Activated CD4-positive, alpha-beta T cell treated with anti-CD3 and anti-CD28 coated beads for 24 hours (primary cell): Measurements from ENCODE around the gene EEF1B2.
"Not testable (repeated sequence)": the region's sequence is repeated elsewhere in the genome, so short reads cannot be mapped to it uniquely, and the experiment has no call there.

ENCODE experiments used
- DNase-seq, 2 donors: peaks; one replicate each; pipeline ENCODE4 v3.0.0-alpha.2; 2020; ENCODE audit warnings: low read depth in 2 of 2

EEF1B2 gene

DNA sequence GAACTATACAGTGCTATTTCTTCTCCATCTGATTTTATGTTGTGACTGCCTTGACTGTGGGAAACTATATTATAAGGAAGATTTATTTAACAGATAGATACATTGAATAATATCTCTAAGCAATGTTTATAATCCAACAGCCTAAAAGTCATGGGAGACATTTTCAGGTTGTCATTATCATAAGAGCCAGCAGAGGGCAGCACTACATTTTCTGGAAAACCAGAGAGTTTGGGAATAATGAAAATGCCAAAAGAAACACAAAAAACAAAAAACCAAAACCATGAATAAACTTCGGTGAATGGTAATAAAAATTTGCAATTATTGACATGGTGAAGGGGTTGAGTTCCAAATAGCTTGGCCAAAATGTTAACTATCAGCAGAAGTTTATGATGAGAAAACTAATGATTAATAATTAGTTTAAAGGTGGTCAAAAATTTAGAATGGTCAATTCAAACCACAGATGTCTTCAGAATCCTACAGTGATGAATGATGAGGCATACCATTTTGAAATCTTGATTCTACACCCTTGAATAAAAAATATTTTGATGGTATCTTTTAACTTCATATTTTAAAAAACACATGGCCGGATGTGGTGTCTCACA lies 4.7 kb downstream of the EEF1B2 start:
- DNase-seq = peak in 1 of 2 donors; percentile 22

- not testable (repeated sequence) for DNase-seq
Measured at GRCh38 chr2:206168230-206168629, 8.5 kb downstream of the EEF1B2 start.

DNA sequence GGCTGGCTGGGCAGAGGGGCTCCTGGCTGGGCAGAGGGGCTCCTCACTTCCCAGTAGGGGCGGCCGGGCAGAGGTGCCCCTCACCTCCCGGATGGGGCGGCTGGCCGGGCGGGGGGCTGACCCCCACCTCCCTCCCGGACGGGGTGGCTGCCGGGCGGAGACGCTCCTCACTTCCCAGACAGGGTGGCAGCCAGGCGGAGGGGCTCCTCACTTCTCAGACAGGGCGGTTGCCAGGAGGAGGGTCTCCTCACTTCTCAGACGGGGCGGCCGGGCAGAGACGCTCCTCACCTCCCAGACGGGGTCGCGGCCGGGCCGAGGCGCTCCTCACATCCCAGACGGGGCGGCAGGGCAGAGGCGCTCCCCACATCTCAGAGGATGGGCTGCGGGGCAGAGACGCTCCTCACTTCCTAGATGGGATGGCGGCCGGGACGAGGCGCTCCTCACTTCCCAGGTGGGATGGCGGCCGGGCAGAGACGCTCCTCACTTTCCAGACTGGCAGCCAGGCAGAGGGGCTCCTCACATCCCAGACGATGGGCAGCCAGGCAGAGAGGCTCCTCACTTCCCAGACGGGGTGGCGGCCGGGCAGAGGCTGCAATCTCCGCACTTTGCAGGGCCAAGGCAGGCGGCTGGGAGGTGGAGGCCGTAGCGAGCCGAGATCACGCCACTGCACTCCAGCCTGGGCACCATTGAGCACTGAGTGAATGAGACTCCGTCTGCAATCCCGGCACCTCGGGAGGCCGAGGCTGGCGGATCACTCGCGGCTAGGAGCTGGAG lies 12.1 kb downstream of the EEF1B2 start:
- not testable (repeated sequence) for DNase-seq

- DNase-seq = no peak
Measured at GRCh38 chr2:206173147-206173546, 13.5 kb downstream of the EEF1B2 start.

DNA sequence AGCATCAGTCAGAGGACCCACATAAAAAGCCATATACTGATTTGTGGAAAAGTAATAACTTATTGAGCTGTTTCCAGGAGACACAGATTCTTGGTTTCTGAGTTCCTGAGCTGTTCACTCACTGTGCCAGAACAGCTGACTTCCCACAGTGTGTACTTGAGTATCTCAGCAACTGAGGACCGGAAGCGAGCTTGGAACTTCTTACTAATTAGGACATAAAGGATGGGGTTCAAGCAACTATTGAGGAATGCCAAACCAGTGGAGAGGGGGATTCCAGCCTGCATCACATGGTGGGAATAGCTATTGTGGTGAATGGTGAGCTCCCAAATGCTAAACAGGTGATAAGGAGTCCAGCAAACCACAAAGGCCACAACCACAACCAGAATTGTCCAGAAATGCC lies 16.4 kb downstream of the EEF1B2 start:
- DNase-seq = no peak

GRCh38 chr2:206176901-206177300 lies 17.2 kb downstream of the EEF1B2 start:
- DNase-seq = no peak

GRCh38 chr2:206181526-206181925 lies 21.8 kb downstream of the EEF1B2 start:
- DNase-seq = not testable (repeated sequence)

- DNase-seq = no peak
Measured at GRCh38 chr2:206189691-206190090, 30.0 kb downstream of the EEF1B2 start.

GRCh38 chr2:206190111-206190510 lies 30.4 kb downstream of the EEF1B2 start:
- no peak for DNase-seq

- no peak for DNase-seq
Measured at GRCh38 chr2:206190689-206191088, 31.0 kb downstream of the EEF1B2 start.

GRCh38 chr2:206192157-206192556 lies 32.5 kb downstream of the EEF1B2 start:
- DNase-seq = no peak

- DNase-seq = no peak
Measured at GRCh38 chr2:206193671-206194357, 34.1 kb downstream of the EEF1B2 start.

DNA sequence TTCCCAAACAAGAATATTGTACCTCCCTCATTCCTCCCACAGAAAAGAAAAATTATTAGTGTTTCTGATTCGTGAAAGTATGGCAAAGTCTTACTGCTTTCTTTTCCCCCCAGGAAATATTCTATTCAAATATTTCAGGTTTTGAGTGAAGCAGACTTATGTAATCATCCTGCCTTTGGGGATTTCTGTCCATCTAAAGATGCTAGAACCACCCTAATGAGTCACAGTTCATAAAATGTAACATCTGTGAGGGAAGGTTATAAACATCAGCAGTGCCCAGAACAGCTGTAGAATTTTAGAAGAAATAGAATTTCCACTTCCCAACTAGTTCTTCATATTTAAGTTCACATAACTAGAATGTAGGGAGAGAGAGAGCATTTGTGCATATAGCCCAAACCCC lies 39.0 kb downstream of the EEF1B2 start:
- no peak for DNase-seq

DNA sequence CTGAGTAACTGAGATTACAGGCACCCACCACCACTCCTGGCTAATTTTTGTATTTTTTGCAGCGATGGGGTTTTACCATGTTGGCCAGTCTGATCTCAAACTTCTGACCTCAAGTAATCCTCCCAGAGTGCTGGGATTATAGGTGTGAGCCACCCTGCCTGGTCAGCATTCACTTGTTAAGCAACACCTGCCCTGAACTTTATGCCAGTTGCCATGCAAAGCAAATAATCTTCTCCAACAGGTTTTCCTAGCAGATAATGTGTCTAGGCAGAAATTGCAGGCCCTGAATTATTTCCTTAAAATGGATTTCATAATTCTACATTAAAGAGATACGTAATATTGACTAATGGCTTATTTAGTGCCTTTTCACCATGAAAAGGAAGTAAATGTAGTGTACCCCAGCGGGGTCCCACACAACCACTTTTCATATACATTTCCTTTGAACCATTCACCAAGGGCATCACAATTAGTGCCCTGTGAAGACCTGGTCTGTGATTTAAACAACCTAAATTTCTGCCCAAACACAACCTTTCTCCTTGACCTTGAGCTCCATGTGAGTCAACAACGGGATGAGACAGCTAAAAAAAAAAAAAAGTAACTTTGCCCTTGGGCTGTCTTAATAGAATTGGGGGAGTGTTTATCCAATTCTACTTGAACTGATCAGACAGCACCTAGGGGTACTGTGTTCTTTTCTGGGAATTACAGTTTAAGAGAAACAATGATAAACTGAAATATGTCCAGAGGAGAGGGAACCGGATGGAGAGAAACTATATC lies 41.6 kb downstream of the EEF1B2 start:
- DNase-seq = no peak

- no peak for DNase-seq
Measured at GRCh38 chr2:206202446-206202845, 42.8 kb downstream of the EEF1B2 start.

DNA sequence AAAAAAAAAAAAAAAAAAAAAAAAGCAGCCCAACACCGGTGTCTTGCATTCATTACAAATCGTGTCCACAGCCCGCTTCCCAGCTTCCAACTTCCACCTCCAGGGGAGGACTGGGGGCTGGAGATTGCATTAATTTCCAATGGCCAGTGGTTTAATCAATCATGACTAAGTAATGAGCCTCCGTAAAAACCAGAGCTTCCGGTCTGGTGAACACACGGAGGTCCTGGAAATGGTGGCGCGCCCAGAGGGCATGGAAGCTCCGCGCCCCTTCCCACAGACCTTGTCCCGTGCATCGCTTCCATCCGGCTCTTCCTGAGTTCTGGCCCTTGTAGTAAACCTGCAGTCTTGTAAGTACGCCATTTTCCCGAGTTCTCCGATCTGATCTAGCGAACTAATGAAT lies 43.6 kb downstream of the EEF1B2 start:
- DNase-seq = no peak

DNA sequence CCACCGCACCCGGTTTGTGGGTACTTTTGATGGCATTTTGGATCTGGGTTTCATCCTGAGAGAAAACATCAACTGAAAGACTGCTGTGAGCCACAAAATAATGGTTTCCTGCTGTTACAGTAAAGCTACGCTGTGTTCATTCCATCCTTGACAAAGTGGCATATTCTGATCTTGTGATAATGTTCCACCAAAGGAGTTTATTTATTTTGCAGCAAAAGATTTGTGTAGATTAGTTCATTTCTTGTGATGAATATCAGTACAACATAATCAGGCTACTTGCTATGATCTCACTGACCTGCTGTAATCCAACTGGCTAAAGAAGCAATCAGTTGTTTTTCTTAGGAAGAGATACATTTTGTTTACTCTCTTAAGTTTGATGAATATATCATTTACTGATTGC lies 45.0 kb downstream of the EEF1B2 start:
- DNase-seq = no peak

GRCh38 chr2:206207316-206207715 lies 47.6 kb downstream of the EEF1B2 start:
- DNase-seq = not testable (repeated sequence)

DNA sequence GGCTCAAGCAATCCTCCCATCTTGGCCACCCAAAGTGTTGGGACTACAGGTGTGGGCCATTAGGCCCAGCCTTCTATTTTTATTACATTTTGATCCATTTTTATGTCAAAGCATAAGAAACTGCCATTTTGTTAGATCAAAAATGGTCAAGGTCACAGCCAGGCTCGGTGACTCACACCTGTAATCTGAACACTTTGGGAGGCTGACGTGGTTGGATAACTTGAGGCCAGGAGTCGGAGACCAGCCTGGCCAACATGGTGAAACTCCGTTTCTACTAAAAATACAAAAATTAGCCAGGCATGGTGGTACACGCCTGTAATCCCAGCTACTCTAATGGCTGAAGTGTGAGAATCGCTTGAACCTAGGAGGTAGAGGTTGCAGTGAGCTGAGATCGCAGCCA lies 49.2 kb downstream of the EEF1B2 start:
- DNase-seq = no peak

DNA sequence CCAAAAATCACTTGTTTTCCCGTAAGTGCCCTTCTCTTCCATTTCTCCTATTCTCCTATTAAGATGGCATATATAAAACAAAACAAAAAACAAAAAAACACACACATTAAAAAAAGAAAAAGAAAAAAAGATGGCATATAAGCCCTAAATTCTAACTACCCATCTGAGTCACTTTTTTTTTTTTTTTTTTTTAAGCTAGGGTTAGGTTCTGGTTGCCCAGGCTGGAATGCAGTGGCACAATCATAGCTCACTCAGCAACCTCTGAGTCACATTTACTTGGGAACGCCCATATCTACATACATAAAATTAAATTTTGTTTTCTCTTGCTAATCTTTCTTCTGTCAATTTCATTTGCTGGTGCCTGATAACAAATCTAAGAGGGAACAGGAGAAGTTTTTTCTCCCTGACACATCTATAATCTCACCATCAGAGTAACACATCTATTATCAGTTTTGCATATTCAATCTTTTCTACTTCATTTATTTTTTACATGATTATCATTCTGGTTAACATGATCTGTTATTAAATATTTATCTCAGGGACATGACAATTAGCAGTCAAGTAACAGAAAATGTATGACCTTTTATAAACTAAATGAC lies 52.1 kb downstream of the EEF1B2 start:
- no peak for DNase-seq
